HEK293 (cell line): ENCODE results near the gene MAGI1.

ENCODE experiments used
- KLF9 ChIP-seq: fragments of 450-650 bp; formaldehyde crosslinking; IDR thresholded peaks from 2 replicates; pipeline ENCODE4 v1.5.1; 2016; ENCODE audit warnings: missing biosample characterization, missing genetic modification characterization, low read depth
- ZBTB20 ChIP-seq: fragments of 450-650 bp; formaldehyde crosslinking; IDR thresholded peaks from 2 replicates; pipeline ENCODE4 v1.5.1; 2016; ENCODE audit warnings: missing biosample characterization, missing genetic modification characterization
- ZFP37 ChIP-seq: fragments of 450-650 bp; formaldehyde crosslinking; IDR thresholded peaks from 2 replicates; pipeline ENCODE4 v1.5.1; 2016; ENCODE audit warnings: missing biosample characterization, missing genetic modification characterization
- ZFP69B ChIP-seq: fragments of 450-650 bp; formaldehyde crosslinking; IDR thresholded peaks from 2 replicates; pipeline ENCODE4 v1.5.1; 2016; ENCODE audit warnings: missing biosample characterization, missing genetic modification characterization
- ZNF121 ChIP-seq: fragments of 450-650 bp; formaldehyde crosslinking; IDR thresholded peaks from 2 replicates; pipeline ENCODE4 v1.5.1; 2016; ENCODE audit warnings: missing biosample characterization, missing genetic modification characterization
- TF ChIP-seq, protein P1 (sequence below): fragments of 450-650 bp; formaldehyde crosslinking; IDR thresholded peaks from 2 replicates; pipeline ENCODE4 v1.5.1; 2016; ENCODE audit warnings: missing biosample characterization, missing genetic modification characterization
- TF ChIP-seq, protein P2 (sequence below): fragments of 450-650 bp; IDR thresholded peaks from 2 replicates; pipeline ENCODE4 v1.5.1; 2018; ENCODE audit warnings: missing biosample characterization, mild to moderate bottlenecking, missing genetic modification characterization
- TF ChIP-seq, protein P3 (sequence below): fragments of 450-650 bp; formaldehyde crosslinking; IDR thresholded peaks from 2 replicates; pipeline ENCODE4 v1.5.1; 2016; ENCODE audit warnings: missing biosample characterization, missing genetic modification characterization, low read depth
- TF ChIP-seq, protein P4 (sequence below): sonication (generic); formaldehyde crosslinking; IDR thresholded peaks from 2 replicates; pipeline ENCODE4 v1.8.1; 2022; ENCODE audit warnings: mild to moderate bottlenecking, moderate library complexity, missing genetic modification reagents
- TF ChIP-seq, protein P5 (sequence below): fragments of 450-650 bp; formaldehyde crosslinking; IDR thresholded peaks from 2 replicates; pipeline ENCODE4 v1.5.1; 2016; ENCODE audit warnings: missing biosample characterization, missing genetic modification characterization

DNA sequence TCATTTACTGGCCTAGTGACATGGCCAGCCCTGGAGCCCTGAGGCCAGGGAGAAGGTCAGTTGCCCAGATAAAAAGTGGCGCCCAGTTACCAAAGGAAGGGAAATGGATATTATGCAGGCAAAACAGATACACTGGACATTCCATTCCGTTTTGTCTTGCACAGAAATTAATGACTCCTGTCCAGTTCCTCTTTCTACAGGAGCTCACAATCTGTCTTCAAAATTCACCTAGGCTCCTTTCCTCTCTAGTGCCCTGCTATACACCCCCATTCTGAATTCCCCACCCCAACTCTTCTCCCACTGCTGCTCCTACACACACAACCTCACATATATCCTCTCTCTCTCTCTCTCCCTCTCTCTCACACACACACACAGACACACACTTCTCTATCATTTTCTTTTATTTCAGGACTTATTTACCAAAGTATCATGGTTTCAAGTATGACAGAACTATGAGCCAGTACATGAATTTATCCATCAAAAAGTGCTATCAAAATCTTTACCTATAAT is 229.0 kb downstream of the MAGI1 start:
- TF ChIP-seq, protein P1, sequence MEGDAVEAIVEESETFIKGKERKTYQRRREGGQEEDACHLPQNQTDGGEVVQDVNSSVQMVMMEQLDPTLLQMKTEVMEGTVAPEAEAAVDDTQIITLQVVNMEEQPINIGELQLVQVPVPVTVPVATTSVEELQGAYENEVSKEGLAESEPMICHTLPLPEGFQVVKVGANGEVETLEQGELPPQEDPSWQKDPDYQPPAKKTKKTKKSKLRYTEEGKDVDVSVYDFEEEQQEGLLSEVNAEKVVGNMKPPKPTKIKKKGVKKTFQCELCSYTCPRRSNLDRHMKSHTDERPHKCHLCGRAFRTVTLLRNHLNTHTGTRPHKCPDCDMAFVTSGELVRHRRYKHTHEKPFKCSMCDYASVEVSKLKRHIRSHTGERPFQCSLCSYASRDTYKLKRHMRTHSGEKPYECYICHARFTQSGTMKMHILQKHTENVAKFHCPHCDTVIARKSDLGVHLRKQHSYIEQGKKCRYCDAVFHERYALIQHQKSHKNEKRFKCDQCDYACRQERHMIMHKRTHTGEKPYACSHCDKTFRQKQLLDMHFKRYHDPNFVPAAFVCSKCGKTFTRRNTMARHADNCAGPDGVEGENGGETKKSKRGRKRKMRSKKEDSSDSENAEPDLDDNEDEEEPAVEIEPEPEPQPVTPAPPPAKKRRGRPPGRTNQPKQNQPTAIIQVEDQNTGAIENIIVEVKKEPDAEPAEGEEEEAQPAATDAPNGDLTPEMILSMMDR (tag by site-specific recombination): no peak
- TF ChIP-seq, protein P2, sequence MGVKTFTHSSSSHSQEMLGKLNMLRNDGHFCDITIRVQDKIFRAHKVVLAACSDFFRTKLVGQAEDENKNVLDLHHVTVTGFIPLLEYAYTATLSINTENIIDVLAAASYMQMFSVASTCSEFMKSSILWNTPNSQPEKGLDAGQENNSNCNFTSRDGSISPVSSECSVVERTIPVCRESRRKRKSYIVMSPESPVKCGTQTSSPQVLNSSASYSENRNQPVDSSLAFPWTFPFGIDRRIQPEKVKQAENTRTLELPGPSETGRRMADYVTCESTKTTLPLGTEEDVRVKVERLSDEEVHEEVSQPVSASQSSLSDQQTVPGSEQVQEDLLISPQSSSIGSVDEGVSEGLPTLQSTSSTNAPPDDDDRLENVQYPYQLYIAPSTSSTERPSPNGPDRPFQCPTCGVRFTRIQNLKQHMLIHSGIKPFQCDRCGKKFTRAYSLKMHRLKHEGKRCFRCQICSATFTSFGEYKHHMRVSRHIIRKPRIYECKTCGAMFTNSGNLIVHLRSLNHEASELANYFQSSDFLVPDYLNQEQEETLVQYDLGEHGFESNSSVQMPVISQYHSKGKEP (tag by site-specific recombination): no peak
- TF ChIP-seq ZFP37 (tag by site-specific recombination) (no peak), ZFP69B (tag by site-specific recombination) (no peak), ZNF121 (tag by site-specific recombination) (no peak), ZBTB20 (no peak), KLF9 (no peak)
- TF ChIP-seq, protein P3, sequence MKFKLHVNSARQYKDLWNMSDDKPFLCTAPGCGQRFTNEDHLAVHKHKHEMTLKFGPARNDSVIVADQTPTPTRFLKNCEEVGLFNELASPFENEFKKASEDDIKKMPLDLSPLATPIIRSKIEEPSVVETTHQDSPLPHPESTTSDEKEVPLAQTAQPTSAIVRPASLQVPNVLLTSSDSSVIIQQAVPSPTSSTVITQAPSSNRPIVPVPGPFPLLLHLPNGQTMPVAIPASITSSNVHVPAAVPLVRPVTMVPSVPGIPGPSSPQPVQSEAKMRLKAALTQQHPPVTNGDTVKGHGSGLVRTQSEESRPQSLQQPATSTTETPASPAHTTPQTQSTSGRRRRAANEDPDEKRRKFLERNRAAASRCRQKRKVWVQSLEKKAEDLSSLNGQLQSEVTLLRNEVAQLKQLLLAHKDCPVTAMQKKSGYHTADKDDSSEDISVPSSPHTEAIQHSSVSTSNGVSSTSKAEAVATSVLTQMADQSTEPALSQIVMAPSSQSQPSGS (tag by site-specific recombination): no peak
- TF ChIP-seq, protein P4, sequence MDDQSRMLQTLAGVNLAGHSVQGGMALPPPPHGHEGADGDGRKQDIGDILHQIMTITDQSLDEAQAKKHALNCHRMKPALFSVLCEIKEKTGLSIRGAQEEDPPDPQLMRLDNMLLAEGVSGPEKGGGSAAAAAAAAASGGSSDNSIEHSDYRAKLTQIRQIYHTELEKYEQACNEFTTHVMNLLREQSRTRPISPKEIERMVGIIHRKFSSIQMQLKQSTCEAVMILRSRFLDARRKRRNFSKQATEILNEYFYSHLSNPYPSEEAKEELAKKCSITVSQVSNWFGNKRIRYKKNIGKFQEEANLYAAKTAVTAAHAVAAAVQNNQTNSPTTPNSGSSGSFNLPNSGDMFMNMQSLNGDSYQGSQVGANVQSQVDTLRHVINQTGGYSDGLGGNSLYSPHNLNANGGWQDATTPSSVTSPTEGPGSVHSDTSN (CRISPR knock-in tag): no peak
- TF ChIP-seq, protein P5, sequence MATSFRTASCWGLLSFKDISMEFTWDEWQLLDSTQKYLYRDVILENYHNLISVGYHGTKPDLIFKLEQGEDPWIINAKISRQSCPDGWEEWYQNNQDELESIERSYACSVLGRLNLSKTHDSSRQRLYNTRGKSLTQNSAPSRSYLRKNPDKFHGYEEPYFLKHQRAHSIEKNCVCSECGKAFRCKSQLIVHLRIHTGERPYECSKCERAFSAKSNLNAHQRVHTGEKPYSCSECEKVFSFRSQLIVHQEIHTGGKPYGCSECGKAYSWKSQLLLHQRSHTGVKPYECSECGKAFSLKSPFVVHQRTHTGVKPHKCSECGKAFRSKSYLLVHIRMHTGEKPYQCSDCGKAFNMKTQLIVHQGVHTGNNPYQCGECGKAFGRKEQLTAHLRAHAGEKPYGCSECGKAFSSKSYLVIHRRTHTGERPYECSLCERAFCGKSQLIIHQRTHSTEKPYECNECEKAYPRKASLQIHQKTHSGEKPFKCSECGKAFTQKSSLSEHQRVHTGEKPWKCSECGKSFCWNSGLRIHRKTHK (tag by site-specific recombination): no peak
